Nephron (organoid): ENCODE results near the gene ZFYVE21.

Experiments
- H3K27ac Mint-ChIP-seq, 3 experiments: 2 replicates each; pipeline ENCODE4 v1.8.0; 2020; ENCODE audit warnings: mixed read lengths in 3 of 3, mild to moderate bottlenecking in 2 of 3, moderate library complexity in 1 of 3
- H3K27me3 Mint-ChIP-seq: 2 replicates; pipeline ENCODE4 v1.8.0; 2021; ENCODE audit warnings: low read depth, mild to moderate bottlenecking, moderate library complexity, mixed read lengths
- H3K36me3 Mint-ChIP-seq: 2 replicates; pipeline ENCODE4 v1.8.0; 2020; ENCODE audit warnings: low read depth, mixed read lengths
- H3K4me1 Mint-ChIP-seq: 2 replicates; pipeline ENCODE4 v1.8.0; 2020; ENCODE audit warnings: mixed read lengths
- H3K4me3 Mint-ChIP-seq, 3 experiments: 2 replicates each; pipeline ENCODE4 v1.8.0; 2020; ENCODE audit warnings: mild to moderate bottlenecking in 3 of 3, mixed read lengths in 3 of 3, moderate library complexity in 2 of 3
- H3K9me3 Mint-ChIP-seq: 2 replicates; pipeline ENCODE4 v1.8.0; 2020; ENCODE audit warnings: mixed read lengths
- CTCF ChIP-seq, 3 experiments: fragments of 200-600 bp; sonication (generic); IDR thresholded peaks; one replicate each; pipeline ENCODE4 v1.5.0; 2021; ENCODE audit warnings: antibody characterized with exemption in 3 of 3; ENCODE audit not compliant: unreplicated experiment in 3 of 3

Gene ZFYVE21

GRCh38 chr14:103755060-103755459 is 39.5 kb downstream of the ZFYVE21 start:
- Mint-ChIP-seq H3K27me3 (no peaks in the 10 kb centered on the region), H3K27ac (no peak overlapping the region), H3K9me3 (no peaks in the 10 kb centered on the region), H3K4me3 (no peak overlapping the region), H3K4me1 (no peaks in the 10 kb centered on the region), H3K36me3 (no peaks in the 10 kb centered on the region)
- TF ChIP-seq CTCF (IDR thresholded peaks at IDR 0.05; ENCODE audit: unreplicated experiment in 3 of 3) = no peak

- H3K36me3 Mint-ChIP-seq = peaks cover 3% of the 10 kb centered on the region
- no peak overlapping the region for H3K27ac Mint-ChIP-seq
- H3K4me3 Mint-ChIP-seq = no peak overlapping the region
- no peak for TF ChIP-seq CTCF (IDR thresholded peaks at IDR 0.05; ENCODE audit: unreplicated experiment in 3 of 3)
- no peaks in the 10 kb centered on the region for H3K4me1 Mint-ChIP-seq
- no peaks in the 10 kb centered on the region for H3K9me3 Mint-ChIP-seq
- H3K27me3 Mint-ChIP-seq = no peaks in the 10 kb centered on the region
Observed at GRCh38 chr14:103758059-103758776, 42.6 kb downstream of the ZFYVE21 start.

- Mint-ChIP-seq H3K27ac (peak overlapping the region in 1 of 3 experiments; percentile 26), H3K36me3 (peaks cover 12% of the 10 kb centered on the region), H3K27me3 (no peaks in the 10 kb centered on the region), H3K4me1 (no peaks in the 10 kb centered on the region), H3K4me3 (no peak overlapping the region), H3K9me3 (no peaks in the 10 kb centered on the region)
- TF ChIP-seq CTCF (IDR thresholded peaks at IDR 0.05; ENCODE audit: unreplicated experiment in 3 of 3) = no peak
Observed at GRCh38 chr14:103762036-103762435, 46.4 kb downstream of the ZFYVE21 start.

- no peaks in the 10 kb centered on the region for H3K27me3 Mint-ChIP-seq
- H3K36me3 Mint-ChIP-seq = peaks cover 12% of the 10 kb centered on the region
- no peak overlapping the region for H3K27ac Mint-ChIP-seq
- TF ChIP-seq CTCF (IDR thresholded peaks at IDR 0.05; ENCODE audit: unreplicated experiment in 3 of 3) = no peak
- H3K4me3 Mint-ChIP-seq = no peak overlapping the region
- H3K4me1 Mint-ChIP-seq = no peaks in the 10 kb centered on the region
- no peaks in the 10 kb centered on the region for H3K9me3 Mint-ChIP-seq
Observed at GRCh38 chr14:103762541-103762940, 46.9 kb downstream of the ZFYVE21 start.

GRCh38 chr14:103763730-103764488 is 48.3 kb downstream of the ZFYVE21 start:
- Mint-ChIP-seq H3K36me3 (peaks cover 12% of the 10 kb centered on the region), H3K4me3 (no peak overlapping the region), H3K27me3 (no peaks in the 10 kb centered on the region), H3K4me1 (no peaks in the 10 kb centered on the region), H3K27ac (no peak overlapping the region), H3K9me3 (no peaks in the 10 kb centered on the region)
- TF ChIP-seq CTCF (IDR thresholded peaks at IDR 0.05; ENCODE audit: unreplicated experiment in 3 of 3) = no peak
